ENCODE measurements around the gene GLS2.

GLS2 gene

GRCh38 chr12:56474389-56474788 lies 13.6 kb downstream of the GLS2 start:
- Histone ChIP-seq H3K27ac (replicated peaks) (no peak overlapping the region), H3K4me3 (replicated peaks; ENCODE audit: insufficient read depth, low read length) (no peak overlapping the region), H3K27me3 (ENCODE audit: insufficient read depth, poor library complexity, severe bottlenecking) (no peaks in the 10 kb centered on the region)
- no peak for DNase-seq (ENCODE audit: low read depth in 1 of 2, low spot score in 1 of 2)
- TF ChIP-seq GABPA (IDR thresholded peaks at IDR 0.05; ENCODE audit: low read depth) = no peak

GRCh38 chr12:56469007-56469930 lies 18.7 kb downstream of the GLS2 start:
- DNase-seq (ENCODE audit: low read depth in 1 of 2, low spot score in 1 of 2) = peak; percentile 60 to 68
- TF ChIP-seq REST (IDR thresholded peaks at IDR 0.05; ENCODE audit: insufficient replicate concordance, low read depth) (no peak), GABPA (IDR thresholded peaks at IDR 0.05; ENCODE audit: low read depth) (peak; percentile 32; the same call in 1 of the 2 replicates)
- Histone ChIP-seq H3K4me3 (replicated peaks; ENCODE audit: insufficient read depth, low read length) (peak overlapping the region; percentile 66), H3K27me3 (ENCODE audit: insufficient read depth, poor library complexity, severe bottlenecking) (no peaks in the 10 kb centered on the region), H3K27ac (replicated peaks) (peak overlapping the region; percentile 92)

- TF ChIP-seq CTCF (IDR thresholded peaks at IDR 0.05; ENCODE audit: insufficient read depth, low read length) (no peak), REST (IDR thresholded peaks at IDR 0.05; ENCODE audit: insufficient replicate concordance, low read depth) (peak; percentile 67), POLR2AphosphoS5 (IDR thresholded peaks at IDR 0.05; ENCODE audit: low read depth) (peak; percentile 92), SPI1 (IDR thresholded peaks at IDR 0.05; ENCODE audit: borderline replicate concordance, low read depth) (no peak)
- H3K27ac ChIP-seq (replicated peaks) = peak within 1 kb of the TSS; percentile 92
- DNase-seq (ENCODE audit: low read depth in 1 of 2, low spot score in 1 of 2) = peak; percentile 85 to 92
- peak within 1 kb of the TSS; percentile 66 for H3K4me3 ChIP-seq (replicated peaks; ENCODE audit: insufficient read depth, low read length)
- H3K27me3 ChIP-seq (ENCODE audit: insufficient read depth, poor library complexity, severe bottlenecking) = no peaks in the 10 kb centered on the region
These were observed 19.6 kb downstream of the GLS2 start, which contains the start of gene SPRYD4 for GRCh38 chr12:56468216-56469006. Gene SPRYD4, plus strand, starts transcription at chr12:56468578. Its CDS starts 14 bp downstream, at chr12:56468592.

- no peak for DNase-seq (ENCODE audit: low read depth in 1 of 2, low spot score in 1 of 2)
- no peaks in the 10 kb centered on the region for H3K27me3 ChIP-seq (ENCODE audit: insufficient read depth, poor library complexity, severe bottlenecking)
- TF ChIP-seq POLR2AphosphoS5 (IDR thresholded peaks at IDR 0.05; ENCODE audit: low read depth) (no peak), GABPA (IDR thresholded peaks at IDR 0.05; ENCODE audit: low read depth) (no peak), REST (IDR thresholded peaks at IDR 0.05; ENCODE audit: insufficient replicate concordance, low read depth) (no peak), CTCF (IDR thresholded peaks at IDR 0.05; ENCODE audit: insufficient read depth, low read length) (no peak), SPI1 (IDR thresholded peaks at IDR 0.05; ENCODE audit: borderline replicate concordance, low read depth) (no peak)
These were observed 25.4 kb downstream of the GLS2 start for GRCh38 chr12:56462565-56462964.

More at GRCh38 chr12:56462565-56462964, 25.4 kb downstream of the GLS2 start:
- Histone ChIP-seq H3K27ac (replicated peaks) (no peak overlapping the region), H3K4me3 (replicated peaks; ENCODE audit: insufficient read depth, low read length) (no peak overlapping the region)

Measured in HL-60 (cell line).